ENCODE results near the gene NYNRIN.
"Not testable (repeated sequence)": the region's sequence is repeated elsewhere in the genome, so short reads cannot be mapped to it uniquely, and the experiment has no call there.

Gene NYNRIN

GRCh38 chr14:24398653-24399446 is at the start of gene NYNRIN:
TSS of gene NYNRIN (plus strand) at chr14:24399003. CDS start at chr14:24399247, 244 bp downstream.
- no peak for DNase-seq (ENCODE audit: low read depth)
- peak within 1 kb of the TSS; percentile 61 for H3K4me3 ChIP-seq (ENCODE audit: low read depth, low read length)

- DNase-seq (ENCODE audit: low read depth): no peak
- no peak overlapping the region for H3K4me3 ChIP-seq (ENCODE audit: low read depth, low read length)
Measured at GRCh38 chr14:24349742-24350141, 49.1 kb upstream of the NYNRIN start.

GRCh38 chr14:24351517-24351916 is 47.3 kb upstream of the NYNRIN start:
- DNase-seq (ENCODE audit: low read depth): no peak
- H3K4me3 ChIP-seq (ENCODE audit: low read depth, low read length): no peak overlapping the region

- H3K4me3 ChIP-seq (ENCODE audit: low read depth, low read length): no peak overlapping the region
- DNase-seq (ENCODE audit: low read depth): no peak
Measured at GRCh38 chr14:24353559-24354481, 45.0 kb upstream of the NYNRIN start.

- H3K4me3 ChIP-seq (ENCODE audit: low read depth, low read length); DNase-seq (ENCODE audit: low read depth): not testable (repeated sequence)
Measured at GRCh38 chr14:24354482-24354825, 44.3 kb upstream of the NYNRIN start.

GRCh38 chr14:24355009-24355408 is 43.8 kb upstream of the NYNRIN start:
- no peak for DNase-seq (ENCODE audit: low read depth)
- H3K4me3 ChIP-seq (ENCODE audit: low read depth, low read length): no peak overlapping the region

GRCh38 chr14:24356208-24356607 is 42.6 kb upstream of the NYNRIN start:
- H3K4me3 ChIP-seq (ENCODE audit: low read depth, low read length): no peak overlapping the region
- no peak for DNase-seq (ENCODE audit: low read depth)

- DNase-seq (ENCODE audit: low read depth): no peak
- H3K4me3 ChIP-seq (ENCODE audit: low read depth, low read length): no peak overlapping the region
Measured at GRCh38 chr14:24360281-24360680, 38.5 kb upstream of the NYNRIN start.

- H3K4me3 ChIP-seq (ENCODE audit: low read depth, low read length): no peak overlapping the region
- DNase-seq (ENCODE audit: low read depth): no peak
Measured at GRCh38 chr14:24361326-24361725, 37.5 kb upstream of the NYNRIN start.

GRCh38 chr14:24362241-24362960 is 36.4 kb upstream of the NYNRIN start:
- DNase-seq (ENCODE audit: low read depth): no peak
- H3K4me3 ChIP-seq (ENCODE audit: low read depth, low read length): no peak overlapping the region

- DNase-seq (ENCODE audit: low read depth): no peak
- no peak overlapping the region for H3K4me3 ChIP-seq (ENCODE audit: low read depth, low read length)
Measured at GRCh38 chr14:24363401-24363800, 35.4 kb upstream of the NYNRIN start.

GRCh38 chr14:24364841-24365240 is 34.0 kb upstream of the NYNRIN start:
- no peak for DNase-seq (ENCODE audit: low read depth)

GRCh38 chr14:24365600-24366412 is 33.0 kb upstream of the NYNRIN start:
- H3K4me3 ChIP-seq (ENCODE audit: low read depth, low read length): peak overlapping the region; percentile 44
- peak; percentile 75 for DNase-seq (ENCODE audit: low read depth)

More at GRCh38 chr14:24364841-24365240, 34.0 kb upstream of the NYNRIN start:
- H3K4me3 ChIP-seq (ENCODE audit: low read depth, low read length): no peak overlapping the region

- peak overlapping the region; percentile 44 for H3K4me3 ChIP-seq (ENCODE audit: low read depth, low read length)
- no peak for DNase-seq (ENCODE audit: low read depth)
Measured at GRCh38 chr14:24366413-24366720, 32.4 kb upstream of the NYNRIN start.

GRCh38 chr14:24366721-24367513 is 31.9 kb upstream of the NYNRIN start:
- H3K4me3 ChIP-seq (ENCODE audit: low read depth, low read length): peak overlapping the region; percentile 44
- peak; percentile 94 for DNase-seq (ENCODE audit: low read depth)

GRCh38 chr14:24367514-24368211 is 31.1 kb upstream of the NYNRIN start, which contains the start of gene NFATC4:
TSS of gene NFATC4 (plus strand) at chr14:24368184. CDS start at chr14:24368341, 157 bp downstream.
- peak; percentile 94 for DNase-seq (ENCODE audit: low read depth)
- peak within 1 kb of the TSS; percentile 85 for H3K4me3 ChIP-seq (ENCODE audit: low read depth, low read length)

- no peak for DNase-seq (ENCODE audit: low read depth)
- peak overlapping the region; percentile 85 for H3K4me3 ChIP-seq (ENCODE audit: low read depth, low read length)
Measured at GRCh38 chr14:24368212-24368561, 30.6 kb upstream of the NYNRIN start.
